NCI-H446 treated with DMSO at 0.1 percent for 48 hours (cell line): ENCODE data around the gene AGK.

Source experiments
- DNase-seq: peaks from one replicate; lab custom pipeline; 2025; lab: John Stamatoyannopoulos, UW

Gene AGK

DNA sequence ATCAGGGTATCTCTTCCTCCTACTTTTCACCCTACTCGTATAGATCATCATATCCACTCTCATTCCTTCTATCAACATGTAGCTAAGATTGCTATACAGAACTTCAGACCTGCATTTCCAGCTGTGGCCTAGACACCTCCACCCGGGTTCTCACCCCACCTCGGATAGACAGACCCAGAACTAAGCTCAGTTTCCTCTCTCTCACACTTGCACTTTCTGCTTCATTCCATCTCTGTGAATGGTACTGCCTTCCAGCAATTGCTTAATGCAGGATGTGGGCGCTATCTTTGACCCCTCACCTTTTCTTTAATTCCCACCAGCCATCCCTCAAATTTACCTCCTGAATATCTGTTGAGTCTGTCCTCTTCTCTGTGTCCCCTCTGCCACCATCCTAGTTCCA lies 35.7 kb downstream of the AGK start:
- DNase-seq = no peak

- DNase-seq = no peak
Observed at GRCh38 chr7:141587304-141587703, 36.1 kb downstream of the AGK start.

- DNase-seq = no peak
Observed at GRCh38 chr7:141588912-141589311, 37.7 kb downstream of the AGK start.

GRCh38 chr7:141590071-141590470 lies 38.9 kb downstream of the AGK start:
- DNase-seq = no peak

GRCh38 chr7:141590666-141591065 lies 39.5 kb downstream of the AGK start:
- no peak for DNase-seq

GRCh38 chr7:141593134-141593533 lies 41.9 kb downstream of the AGK start:
- DNase-seq = peak; percentile 29

DNA sequence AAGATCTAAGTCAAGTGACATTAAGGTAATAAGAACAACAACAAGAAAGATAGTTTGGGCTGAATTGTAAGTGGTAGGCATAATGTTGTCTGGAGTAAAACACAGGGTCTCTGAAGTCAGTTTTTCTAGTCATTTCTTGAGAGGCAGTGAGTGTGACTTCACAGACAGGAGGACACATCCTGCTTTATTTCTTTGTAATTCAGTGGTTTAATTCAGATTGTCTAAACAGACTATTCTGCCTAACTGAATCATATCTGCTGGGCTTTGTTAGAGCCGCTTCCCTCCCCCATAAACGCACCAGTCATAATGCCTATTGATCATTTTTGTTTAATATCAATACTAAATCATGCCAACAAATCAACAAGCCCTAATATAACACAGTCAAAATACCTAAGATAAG lies 46.8 kb downstream of the AGK start:
- no peak for DNase-seq

- DNase-seq = no peak
Observed at GRCh38 chr7:141598408-141598807, 47.2 kb downstream of the AGK start.

DNA sequence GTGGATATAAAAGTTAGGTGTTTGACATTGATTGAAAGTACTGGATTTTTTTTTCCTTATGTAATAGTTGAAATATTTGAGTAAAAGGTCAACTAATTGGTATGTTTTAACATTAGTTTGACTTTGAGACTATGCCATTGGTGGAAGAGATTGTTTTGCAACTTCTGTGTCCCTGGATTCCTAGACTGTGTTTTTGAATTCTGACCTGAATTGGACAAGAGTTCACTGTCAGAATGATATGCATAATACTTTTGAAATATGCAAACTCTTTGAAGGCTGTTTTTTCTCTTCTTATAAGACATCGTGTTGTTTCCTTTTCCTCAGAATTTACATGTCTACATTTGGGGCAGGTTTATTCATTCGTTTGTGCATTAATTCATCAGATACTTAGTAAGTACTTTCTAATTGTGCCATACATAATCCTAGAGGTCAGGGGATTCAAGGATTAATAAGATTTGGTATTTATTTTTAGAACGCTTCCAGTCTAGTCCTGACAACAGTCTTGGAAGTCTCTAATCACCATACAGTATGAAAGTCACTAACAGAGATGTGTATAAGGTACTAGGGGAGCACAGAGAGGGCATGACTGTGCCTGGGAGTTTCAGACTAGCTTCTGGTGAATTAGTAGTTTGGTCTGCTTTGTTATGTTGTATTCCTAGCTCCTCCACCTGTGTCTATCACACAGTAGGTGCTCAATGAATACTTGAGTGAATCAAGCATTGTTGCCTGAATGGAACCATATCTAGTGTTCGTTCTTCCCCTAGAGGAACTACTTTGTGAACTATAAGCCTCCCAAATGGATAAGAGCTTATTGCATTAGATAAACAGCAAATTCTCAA lies 49.2 kb downstream of the AGK start:
- no peak for DNase-seq

DNA sequence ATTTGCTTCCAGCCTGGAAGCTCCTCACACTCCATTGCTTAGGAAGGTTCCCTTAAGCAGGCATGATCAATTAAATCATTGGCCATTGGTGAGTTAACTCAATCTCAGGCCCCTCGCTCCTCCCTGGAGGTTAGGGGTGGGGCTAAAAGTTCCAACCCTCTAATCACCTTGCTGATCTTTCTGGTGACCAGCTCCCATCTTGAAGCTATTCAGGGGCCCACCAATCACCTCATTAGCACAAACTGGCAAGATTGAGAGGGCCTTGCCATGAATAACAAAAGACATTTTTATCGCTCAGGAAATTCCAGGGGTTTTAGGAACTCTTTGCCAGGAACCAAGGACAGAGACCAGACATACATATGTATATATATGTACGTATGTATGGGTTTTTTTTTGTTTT lies 58.4 kb downstream of the AGK start:
- no peak for DNase-seq

DNA sequence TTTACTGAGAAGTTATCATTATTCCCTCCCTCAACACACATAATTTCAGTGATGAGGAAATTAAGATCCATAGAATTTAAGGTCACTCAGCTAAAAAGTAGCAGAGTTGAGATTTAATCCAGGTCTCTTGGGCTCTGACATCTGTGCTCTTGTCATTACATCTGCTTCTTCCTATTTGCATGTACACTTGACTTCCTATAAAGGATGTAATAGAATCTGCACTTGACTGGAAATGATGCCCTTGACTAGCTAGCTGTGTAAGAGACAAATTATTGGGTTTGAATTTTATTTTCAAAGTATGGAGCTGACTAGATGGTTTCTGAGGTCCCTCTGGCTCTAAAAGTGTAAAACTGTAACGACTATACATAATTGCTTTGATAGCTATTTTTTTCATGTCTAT lies 59.5 kb downstream of the AGK start:
- DNase-seq = no peak

GRCh38 chr7:141612861-141613260 lies 61.7 kb downstream of the AGK start:
- no peak for DNase-seq

DNA sequence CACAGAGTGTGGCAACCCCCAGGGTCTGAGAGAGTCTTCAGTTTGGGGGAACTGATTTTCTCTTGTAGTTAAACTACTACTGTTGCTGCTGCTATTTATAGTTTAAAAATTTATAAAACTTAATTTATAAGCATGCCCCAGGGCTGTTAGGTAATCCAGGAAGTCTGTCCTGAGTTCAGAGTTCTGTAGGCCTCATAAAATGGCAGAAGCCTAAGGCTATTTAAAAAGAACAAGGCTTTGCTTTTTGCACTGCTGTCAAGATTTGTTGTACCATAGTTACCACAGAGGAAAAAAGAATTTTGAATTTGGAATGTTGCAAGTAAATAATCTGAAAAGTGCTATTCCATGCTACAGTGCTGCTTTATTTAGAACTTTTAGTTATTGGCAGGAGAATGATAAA lies 66.1 kb downstream of the AGK start:
- no peak for DNase-seq

GRCh38 chr7:141619745-141620144 lies 68.5 kb downstream of the AGK start:
- no peak for DNase-seq

GRCh38 chr7:141624763-141625162 lies 73.6 kb downstream of the AGK start:
- no peak for DNase-seq

DNA sequence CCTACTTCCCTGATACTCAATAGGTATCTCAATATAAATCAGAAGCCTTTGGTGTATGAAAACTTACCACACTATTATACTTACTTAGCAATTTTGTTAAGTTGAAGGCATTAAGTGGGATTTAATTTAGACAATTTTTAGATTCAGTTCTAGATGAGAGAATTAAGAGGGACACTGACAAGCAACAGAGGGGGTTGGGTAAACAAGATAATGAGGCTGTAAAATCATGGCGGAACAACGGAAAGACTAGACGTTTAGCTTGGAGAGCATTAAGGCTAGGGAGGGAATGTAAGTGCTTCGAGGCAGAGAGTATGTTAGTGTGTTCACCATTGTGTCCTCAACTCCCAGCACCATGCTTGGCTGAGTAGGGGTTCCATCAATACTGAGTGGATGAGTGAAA lies 79.4 kb downstream of the AGK start:
- DNase-seq = no peak

- DNase-seq = no peak
Observed at GRCh38 chr7:141631525-141631924, 80.3 kb downstream of the AGK start.

DNA sequence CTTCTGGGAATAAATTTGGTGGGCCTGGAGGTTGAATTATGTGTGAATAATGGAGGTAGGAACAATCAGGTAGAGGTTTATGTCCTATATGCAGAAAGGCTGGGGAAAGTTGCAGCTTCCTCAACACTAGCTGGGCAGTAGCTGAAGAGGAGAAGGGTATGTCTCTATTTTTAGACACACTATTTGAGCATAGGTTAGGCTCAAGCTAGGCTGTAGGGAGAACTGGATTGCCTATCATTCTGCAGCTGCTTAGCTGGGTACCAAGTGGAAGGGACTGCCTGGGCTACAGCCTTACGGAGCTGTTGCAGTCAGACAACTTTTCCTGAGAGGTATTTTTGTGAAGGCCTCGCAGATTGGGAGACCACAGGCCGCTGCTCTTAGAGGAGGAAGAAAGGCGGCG lies 82.9 kb downstream of the AGK start:
- no peak for DNase-seq

GRCh38 chr7:141636053-141636452 lies 84.8 kb downstream of the AGK start:
- no peak for DNase-seq

DNA sequence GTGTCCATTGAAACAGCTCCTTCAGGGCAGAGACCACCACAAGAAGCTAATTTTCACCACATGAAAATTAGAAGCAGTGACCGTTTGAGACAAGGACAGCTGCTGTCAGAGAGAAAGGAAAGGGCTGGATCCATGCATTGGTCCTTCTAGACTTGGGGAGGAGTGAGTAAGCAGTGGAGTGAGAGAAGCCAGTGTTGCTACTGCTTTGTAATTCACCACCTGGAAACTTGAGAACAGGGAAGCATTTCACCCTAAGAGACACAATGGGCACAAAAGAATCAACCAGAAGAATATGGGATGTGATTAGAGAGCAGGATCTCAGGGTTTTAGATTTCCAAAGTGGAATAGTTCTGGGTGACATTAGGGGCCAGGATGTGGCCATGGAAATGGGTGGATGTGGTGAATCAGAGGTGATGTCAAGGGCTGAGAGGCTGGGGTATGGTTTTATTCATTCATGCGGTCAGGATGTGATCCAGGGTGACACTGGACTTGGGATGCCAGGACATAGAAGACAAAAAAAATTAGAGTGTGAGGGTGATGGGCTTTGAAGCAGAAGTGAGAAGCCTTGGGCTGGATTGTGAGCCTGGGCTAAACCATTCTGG lies 89.1 kb downstream of the AGK start:
- DNase-seq = no peak

DNA sequence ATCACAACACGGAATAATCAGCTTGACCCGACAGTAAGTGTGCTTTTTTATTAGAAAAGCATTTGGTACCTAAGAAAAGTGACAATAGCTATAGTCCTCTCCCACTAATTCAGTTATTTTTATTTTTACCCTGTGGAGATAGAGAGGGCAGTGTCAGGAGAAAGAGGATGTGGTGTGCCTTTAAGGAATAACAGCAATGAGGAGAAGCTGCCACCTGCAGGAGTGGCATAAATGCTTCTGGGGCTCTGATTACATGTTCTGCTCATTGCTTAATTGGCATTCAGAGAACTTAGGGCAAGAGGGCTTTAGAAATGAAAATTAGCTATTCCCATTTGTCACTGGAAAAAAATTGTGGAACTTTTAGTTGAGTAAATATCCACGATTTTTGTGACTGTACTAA lies 90.7 kb downstream of the AGK start:
- no peak for DNase-seq

DNA sequence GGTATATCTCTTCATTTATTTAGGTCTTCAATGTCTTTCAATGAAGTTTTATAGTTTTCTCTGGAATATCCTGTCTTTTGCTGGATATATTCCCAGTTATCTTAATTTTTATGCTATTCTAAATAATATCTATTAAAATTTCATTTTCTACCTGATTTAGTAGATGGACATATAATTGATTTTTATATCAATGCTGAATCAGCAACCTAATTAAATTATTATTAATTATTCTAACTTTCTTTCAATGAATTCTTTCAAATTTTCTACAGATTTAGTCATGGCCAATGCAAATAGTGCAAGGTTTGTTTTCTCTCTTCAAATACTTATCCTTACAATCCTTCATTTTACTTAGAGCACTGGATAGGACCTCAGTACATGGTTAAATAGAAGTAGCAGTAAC lies 94.0 kb downstream of the AGK start:
- DNase-seq = no peak

GRCh38 chr7:141646826-141647480 lies 95.7 kb downstream of the AGK start:
- DNase-seq = no peak
